Activated naive CD4-positive, alpha-beta T cell treated with Interleukin-2 at 50 U/mL for 16 hours (primary cell): ENCODE measurements around the gene MYRIP.
"Not testable (repeated sequence)": the region's sequence is repeated elsewhere in the genome, so short reads cannot be mapped to it uniquely, and the experiment has no call there.

ENCODE experiments used
- DNase-seq: peaks from one replicate; pipeline ENCODE4 v3.0.0-alpha.2; 2020

The MYRIP gene

DNA sequence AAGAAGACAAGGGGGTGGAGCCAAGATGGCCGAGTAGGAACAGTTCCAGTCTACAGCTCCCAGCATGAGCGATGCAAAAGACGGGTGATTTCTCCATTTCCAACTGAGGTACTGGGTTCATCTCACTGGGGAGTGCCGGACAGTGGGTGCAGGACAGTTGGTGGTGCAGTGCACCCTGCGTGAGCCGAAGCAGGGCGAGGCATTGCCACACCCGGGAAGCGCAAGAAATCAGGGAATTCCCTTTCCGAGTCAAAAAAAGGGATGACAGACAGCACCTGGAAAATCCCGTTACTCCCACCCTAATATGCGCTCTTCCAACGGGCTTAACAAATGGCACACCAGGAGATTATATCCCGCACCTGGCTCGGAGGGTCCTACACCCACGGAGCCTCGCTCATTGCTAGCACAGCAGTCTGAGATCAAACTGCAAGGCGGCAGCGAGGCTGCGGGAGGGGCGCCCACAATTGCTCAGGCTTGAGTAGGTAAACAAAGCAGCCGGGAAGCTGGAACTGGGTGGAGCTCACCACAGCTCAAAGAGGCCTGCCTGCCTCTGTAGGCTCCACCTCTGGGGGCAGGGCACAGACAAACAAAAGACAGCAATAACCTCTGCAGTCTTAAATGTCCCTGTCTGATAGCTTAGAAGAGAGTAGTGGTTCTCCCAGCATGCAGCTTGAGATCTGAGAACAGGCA lies 324.6 kb downstream of the MYRIP start:
- not testable (repeated sequence) for DNase-seq

DNA sequence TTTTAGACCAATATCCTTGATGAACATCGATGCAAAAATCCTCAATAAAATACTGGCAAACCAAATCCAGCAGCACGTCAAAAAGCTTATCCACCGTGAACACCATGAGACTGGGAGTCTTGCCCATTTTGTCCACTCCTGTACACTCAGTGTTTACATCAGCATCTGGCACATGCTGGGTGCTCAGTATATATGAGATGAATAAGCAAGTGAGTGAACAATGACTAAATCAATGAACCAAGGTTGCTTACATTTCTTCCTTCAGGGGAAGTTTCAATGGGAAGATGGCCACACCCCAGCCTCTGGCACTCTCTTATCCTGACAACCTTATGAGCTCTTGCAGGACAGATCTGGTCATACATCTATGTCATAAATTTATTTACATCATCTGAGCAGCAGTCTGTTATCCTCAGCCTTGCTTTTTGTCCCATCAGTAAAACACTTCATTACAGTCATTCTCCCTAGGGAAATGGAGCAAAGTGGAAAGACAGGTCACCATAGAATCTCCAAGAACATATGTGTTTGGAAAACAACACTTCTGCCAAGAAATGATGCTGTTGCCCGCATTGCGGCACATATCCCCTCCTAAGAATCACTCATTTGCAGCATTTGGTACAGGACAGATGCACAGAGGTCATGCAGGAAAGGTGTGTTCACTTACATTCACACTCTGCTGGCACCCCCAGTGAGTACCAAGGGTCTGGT lies 328.3 kb downstream of the MYRIP start:
- no peak for DNase-seq

DNA sequence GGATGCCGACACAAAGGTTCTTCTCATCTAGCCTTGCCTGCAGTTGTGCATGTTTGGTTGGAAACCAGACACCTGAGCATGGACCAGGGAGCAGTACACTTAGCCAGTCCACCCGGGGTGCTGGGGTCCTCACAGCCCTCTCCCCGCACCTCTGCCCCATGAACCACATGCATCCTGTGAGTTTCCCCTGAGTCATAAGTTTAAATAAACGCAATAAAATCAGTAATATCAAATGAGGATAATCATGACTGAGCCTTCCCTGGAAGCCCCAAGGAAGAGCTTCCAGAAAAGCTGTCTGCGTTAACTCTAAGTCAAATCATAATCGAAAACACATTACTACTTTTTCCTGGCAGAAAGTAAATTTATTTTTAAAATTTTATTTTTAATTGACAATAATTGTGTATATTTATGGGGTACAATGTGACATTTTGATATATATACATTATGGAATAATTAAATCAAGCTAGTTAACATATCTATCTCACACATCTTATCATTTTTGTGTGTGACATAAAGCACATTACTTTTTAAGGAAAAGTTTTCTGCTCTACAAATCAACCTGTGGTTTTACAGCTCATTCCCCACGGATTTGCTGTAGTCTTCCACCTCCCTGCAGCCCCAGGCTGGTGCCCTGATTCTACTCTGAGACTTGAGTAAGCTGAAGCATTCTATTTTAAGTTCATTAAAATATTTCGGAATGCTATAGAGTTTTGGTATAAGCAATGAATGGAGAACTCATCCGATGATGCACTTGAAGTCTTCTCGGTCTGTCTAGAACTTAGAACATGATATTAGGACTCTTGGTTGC lies 334.1 kb downstream of the MYRIP start:
- DNase-seq, result no peak

DNA sequence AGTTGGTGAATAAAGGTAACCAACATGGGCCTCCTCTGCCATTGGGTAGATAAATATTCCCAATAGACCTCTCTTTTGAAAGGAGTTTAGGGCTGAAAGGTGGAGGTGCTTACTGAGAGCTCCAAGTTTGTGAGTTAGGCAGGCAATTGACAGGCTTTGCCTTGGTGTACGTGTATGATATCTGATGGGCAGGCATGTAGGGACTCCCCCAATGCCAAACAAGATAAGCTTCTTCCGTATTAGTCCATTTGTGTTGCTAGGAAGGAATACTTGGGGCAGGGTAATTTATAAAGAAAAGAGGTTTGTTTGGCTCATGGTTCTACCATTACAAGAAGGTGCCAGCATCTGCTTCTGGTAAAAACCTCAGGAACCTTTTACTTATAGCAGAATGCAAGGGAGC lies 339.4 kb downstream of the MYRIP start:
- no peak for DNase-seq

DNA sequence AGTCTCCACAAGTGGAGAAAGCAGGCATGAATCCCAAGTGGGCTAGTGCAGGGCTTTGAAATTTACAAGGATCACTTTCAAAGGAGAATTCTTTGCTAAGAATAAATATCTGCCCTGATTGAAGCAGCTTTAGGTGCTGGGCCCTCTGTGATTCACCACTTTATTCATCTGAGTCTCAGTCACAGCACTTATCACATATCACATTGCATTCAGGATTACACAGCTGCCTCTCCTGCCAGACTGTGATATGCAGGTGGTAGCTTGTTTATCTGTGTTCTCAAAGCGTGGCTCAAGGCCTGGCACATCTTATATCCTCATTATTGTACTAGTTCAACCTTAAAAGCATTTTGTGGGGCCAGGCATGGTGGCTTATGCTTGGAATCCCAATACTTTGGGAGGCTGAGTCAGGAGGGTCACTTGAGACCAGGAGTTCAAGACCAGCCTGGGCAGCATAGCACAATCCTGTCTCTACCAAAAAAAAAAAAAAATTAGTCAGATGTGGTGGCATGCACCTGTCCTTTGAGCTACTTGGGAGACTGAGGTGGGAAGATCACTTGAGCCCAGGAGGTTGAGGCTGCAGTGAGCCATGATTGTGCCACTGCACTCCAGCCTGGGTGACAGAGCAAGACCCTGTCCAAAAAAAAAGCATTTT lies 343.2 kb downstream of the MYRIP start:
- DNase-seq, result no peak

DNA sequence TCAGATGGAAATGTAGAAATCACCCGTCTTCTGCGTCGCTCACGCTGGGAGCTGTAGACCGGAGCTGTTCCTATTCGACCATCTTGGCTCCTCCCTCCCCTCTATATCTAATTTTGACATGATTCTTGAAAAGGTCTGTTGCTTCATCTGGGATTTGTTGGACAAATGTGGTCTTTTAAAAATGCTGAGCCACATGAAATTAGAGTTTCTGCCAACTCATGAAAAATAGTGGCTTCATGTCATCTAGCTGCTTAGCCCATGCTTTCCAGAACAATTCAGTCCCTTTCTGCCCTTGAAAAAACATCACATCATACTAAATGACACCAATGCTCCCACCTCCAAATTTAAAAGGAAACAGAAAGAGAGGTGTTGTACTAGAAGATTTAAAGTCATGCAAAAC lies 351.5 kb downstream of the MYRIP start:
- no peak for DNase-seq

DNA sequence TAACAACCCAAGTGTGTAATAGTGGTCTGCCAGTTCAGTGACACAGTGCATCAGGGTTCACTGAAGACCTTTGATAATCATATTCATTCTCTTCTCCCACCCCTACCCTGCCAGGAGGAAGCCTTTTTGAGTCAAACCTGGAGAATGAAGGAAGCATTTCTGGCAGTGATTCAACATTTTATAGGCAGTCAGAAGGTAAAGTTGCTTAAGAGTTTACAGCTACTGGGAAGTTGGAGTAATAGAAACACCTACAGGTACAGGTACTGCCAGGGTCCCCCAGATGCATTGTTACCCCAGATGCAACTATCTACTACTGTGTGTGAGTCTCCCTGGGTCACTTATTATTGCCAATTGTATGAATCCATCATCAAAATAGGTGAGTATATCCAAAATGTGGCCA lies 353.2 kb downstream of the MYRIP start:
- no peak for DNase-seq

DNA sequence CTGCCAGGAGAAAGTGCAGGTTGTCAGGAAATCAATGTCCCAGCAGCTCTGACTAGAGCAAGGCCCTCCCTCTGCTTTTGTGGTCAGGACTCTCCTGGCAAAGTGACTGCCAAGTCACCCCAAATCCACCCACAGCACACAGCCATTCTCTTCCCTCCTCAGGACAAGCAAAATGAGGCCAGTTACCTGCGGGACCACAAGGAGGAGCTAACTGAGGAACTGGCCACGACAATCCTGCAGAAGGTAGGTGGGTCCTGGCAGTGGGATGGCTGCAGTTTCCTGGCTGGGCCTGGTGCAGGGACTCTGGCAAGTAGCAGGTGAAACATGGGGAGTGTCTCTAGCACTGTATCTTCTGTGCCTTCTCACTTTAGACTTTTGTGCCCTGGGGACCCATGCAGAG lies 357.6 kb downstream of the MYRIP start:
- DNase-seq, result no peak

DNA sequence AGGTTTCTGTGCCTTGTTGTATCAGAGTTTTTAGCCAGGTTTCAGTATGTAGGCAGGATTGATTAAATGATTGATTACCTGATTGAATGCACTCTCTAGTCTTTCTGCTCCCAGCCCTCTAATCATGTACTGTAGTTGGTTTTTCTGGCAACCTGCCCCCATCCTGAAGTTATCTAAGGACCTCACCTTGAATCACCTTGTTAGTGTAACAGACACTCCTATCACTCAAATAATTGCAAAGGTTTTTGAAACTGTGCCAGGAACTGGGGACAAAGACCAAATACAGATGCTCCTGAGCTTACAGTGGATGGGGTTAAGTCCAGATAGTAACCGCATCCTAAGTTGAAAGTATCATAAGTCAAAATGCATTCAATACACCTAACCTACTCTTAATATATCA lies 358.5 kb downstream of the MYRIP start:
- DNase-seq, result no peak

DNA sequence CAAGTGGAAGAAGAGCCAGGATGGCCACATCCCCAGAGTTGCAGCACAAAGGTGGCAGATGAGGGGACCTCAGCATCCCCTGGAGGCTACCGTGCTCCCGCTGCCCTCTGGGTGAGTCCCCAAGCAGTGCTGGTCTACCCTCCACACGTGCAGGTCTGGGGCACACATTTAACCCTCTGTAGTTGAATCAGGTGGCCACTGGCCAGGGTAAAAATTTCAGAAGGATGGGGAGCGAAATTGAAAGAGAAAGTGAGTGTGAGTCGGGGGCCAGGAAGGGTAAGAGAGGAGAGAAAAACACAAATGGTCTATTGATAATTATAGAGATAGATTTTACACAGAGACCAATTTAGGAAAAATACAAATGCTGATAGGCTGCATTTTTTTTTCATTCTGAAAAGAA lies 360.6 kb downstream of the MYRIP start:
- DNase-seq, result no peak

DNA sequence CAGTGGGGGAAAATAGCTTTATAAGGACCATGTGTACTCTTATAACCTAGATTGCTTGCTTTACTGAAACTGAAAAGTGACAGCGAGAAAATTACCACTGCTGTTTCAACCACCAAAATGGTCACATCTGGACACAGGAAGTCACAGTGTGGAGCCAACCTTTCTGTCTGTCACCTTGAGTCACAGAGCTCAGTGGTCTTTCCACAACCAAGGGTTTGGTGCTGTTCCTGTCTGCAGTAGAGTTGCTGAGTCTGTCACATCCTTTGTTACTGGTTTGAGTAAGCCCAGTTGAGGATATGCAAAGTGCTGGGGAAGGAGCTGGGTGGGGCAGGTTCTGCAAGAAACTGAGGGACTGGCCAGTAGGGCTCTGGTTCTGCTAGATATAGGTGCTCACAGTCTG lies 361.0 kb downstream of the MYRIP start:
- no peak for DNase-seq

DNA sequence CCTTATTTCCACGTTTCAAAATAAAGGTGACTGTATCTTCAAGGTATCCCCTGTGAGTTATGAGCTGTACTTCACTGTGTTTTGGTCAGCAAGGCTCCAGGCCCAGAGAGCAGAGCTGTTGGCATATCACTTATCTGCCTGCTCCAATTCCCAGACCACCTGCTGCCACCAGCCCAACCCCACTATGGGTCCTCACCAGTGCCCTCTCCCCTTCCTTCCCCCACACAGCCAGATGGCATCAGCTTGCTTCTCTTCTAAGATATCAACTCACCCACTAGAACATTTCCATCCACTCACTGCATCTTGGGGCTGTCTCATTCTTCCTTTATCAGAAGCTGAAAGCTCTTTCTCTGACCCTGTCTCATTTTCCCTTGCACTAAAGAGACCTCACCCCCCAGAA lies 363.2 kb downstream of the MYRIP start:
- no peak for DNase-seq

DNA sequence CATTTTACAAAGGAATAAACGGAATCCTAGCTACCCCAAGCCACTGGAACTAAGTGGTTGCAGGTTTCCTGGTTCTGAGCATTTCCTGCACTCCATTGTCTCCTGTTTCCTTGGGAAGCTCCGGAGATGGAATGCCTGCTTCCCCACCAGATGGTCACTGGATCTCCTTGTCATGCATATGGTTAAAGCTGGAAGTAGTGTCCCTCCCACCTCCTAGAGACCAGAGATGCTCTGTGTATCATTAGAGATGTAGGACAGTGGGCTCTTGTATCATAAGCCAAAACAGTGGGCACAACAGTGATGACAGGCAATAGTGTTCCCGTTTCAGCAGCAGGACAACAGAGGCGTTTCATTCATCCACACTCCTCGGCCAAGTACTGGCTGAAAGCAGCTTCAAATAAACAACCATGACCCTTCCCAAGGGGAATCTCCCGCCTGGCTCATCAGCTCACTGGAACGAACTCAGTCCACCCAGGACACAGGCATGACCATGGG lies 363.9 kb downstream of the MYRIP start:
- no peak for DNase-seq

DNA sequence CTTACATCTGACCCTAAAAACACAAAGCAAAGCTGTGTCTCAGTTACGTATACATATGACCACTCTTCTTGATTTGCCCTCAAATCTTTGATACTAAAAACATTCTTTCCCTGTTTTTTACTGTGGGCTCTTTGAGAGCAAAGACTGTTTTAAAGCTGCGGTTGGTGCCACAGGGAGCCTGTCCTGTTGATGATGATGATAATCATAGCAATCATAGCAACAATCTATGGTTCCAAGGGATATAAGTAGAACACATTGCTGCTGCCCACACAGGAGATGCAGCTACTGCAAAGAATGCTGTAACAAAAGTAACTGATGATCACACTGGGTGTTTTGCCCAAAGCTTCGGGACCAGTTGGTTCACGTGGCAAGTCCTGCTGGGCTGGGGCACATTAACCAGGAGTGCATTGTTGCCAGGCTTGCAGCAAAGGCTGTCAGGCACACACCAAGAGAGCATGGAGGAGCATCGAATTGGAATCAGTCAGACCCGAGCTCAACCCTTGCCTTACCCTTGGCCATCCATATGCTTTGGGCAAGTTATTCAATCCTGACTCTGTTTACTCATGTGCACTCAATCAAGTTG lies 368.7 kb downstream of the MYRIP start:
- DNase-seq, result no peak

DNA sequence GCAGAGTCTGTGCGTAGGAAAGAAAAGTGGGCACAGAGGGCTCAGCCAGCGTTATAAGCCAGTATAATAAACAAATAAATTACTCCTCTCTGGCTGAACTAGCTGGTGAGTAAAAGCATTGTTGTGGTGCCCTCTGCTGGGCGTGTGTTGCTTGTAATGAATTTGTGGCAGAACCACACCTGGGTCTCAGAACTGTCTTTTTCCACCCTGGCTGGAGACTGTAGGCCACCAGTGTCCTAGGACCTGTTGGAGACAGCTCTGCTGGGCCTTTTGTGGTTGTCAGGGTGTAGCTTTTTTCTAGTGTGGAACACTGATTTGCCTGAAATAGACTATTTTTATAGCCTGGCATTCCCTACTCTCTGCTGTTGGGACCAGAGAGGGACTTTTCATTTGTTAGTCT lies 369.6 kb downstream of the MYRIP start:
- DNase-seq, result peak; percentile 59

DNA sequence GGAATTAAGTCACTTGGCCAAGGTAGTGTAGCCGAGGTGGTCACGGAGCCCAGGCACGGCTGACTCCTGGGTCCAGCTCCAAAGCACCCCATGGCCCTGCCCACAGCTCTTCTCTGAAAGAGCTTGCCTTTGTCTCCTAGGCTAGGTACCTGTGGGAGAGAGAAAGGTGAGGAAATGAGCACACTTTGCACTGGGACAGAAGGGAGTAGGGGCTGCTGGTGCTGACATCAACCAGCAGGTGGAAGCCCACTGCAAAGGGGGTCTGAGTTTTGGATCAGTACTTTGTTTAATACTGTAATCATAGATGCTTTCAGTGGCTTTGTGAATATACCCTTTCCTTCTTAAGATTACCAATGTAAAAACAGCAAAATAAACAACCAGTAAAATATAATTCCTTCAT lies 371.8 kb downstream of the MYRIP start:
- no peak for DNase-seq

DNA sequence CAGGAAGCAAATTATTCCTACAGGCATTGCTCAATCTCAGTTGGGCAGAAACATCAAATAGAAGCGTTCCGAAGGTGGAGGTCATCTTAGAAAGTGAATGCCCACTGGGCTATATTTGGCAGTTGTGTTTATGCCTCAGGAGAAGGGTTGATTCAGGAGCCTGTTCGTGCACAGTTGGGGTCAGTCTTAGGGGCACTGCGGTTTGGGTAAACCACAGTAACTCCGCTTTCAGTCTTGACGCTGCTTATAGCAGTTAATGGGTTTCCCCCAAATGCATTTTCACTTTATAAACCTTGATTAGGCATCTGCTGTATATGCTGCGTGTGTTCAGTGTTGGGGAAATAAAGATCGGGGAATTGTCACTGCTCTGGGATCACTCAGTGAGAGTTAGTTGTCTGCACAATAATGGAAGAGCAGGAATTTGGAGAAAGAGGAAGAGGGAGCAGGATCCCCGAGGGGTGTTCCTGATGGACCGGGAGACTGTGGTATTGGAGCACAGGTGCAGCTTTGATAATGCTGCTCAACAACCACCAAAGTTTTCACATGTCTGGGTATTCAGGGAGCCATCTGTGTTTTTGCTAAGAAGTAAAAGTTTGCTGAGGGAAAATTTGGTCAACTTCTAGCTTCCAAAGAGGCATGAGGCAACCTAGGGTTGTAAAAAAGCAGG lies 375.8 kb downstream of the MYRIP start:
- DNase-seq, result no peak

DNA sequence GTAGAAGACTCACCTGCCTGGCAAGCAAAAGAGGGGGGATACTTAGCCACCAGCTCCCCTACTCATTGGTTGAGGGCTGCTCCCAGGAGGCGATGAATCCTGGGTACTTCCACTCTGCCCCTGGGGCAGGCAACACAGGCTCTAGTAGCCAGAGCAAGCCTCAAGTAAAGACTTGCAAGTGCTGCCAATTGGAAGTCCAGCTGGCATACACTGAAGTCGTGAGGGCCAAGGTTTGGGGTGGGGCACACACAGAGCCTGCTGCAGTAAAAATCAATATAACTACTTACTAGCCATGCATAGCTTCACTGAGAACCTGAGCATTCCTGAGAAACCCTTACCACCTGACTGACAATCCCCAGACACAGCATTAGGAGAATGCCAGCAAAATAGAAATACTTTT lies 377.1 kb downstream of the MYRIP start:
- no peak for DNase-seq

DNA sequence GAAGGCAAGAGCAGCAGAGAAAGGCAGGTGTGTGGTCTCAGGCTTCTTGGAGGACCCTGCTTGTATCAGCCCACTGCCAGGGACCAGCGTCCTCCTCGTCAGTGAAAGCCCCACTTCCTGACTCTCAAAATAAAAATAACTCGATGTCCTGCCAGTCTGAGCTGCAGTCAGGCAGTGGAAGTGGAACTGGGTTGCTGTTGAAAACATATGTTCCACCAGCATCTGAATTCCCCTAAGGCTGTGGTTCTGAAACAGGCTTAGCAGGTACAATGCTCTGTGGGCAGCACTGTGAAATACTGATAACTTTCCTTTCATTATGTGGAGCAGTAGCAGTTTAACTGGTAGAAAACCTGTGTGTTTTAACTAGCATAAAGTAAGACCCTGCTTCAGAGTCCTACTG lies 378.5 kb downstream of the MYRIP start:
- no peak for DNase-seq

DNA sequence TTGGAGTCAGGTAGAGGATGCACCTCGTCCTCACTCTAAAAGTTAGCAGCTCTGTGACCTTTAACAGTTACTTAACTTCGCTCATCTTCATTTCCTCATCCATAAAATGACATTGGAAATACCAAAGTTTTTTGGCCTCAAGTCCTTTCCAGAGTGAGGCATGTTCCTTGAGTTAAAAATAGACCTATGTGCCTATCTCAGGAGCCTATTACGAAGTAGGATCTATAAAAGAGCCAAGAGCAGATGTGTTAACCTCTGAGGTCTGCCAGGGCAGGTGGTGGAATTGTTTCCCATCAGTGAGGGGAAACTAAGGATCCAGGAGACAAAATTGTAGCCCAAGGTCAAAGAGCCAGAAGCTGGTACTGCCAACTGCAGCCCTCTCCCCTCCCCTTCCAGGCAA lies 379.7 kb downstream of the MYRIP start:
- DNase-seq, result no peak

DNA sequence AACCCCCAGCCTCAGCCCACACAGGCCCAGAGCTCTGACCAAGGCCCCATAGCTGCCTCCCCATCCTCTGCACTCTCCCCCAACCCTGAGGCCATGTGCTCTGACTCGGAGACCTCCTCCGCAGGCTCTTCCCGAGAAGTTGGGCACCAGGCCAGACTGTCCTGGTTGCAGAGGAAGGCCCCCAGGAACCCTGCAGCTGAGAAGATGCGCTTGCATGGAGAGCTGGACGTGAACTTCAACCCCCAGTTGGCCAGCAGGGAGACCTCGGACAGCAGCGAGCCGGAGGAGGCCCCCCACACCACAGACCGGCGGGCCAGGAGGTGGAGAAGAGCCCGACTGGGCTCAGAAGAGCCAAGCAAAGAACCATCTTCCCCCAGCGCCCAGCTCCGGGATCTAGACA lies 380.6 kb downstream of the MYRIP start:
- DNase-seq, result no peak

DNA sequence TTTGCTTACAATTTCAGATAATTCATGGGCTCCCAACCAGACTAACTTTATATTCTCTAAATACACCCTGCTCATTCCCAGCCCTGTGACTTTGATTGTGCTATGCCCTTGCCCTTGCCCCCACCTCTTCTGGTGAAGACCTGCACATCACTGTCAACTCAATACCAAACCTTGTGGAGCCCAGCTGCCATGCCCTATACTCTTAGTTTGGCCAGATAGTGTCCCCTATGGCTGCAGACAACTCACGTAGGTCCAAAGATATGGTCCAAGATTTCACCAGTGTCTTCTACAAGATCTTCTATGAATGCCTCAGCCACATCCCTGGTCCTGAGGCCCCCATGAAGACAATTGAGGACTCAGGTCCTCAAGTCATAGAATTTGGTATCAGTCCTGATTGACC lies 381.8 kb downstream of the MYRIP start:
- no peak for DNase-seq
